ENCODE measurements around the gene HSCB. TPM values are rescaled to one million over a fixed set of nuclear protein-coding genes. Genes with fewer than 3 reads are reported as not detected.

HSCB gene
- total RNA-seq, 1 donor from 2014 or later = 13.4 TPM

DNA sequence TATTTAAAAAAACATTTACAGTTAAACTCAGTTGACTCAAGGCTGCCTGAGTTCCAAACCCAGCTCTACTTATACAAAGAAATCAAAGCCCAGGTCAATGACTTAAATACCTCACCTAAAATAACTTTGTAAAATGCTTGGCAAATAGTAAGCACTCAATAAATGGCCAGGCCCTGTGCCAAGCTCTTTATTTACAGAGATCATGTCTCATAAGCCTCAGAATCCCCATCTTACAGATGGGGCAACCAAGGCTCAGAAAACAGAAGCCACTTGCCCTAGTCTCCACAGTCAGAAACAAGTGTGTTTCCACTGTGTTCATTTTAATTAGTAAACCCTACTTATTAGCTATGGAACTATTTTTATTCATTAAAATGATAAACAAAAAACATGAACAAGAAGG, 31.7 kb upstream of the HSCB start:
- DNase-seq (ENCODE audit: extremely low spot score, unreplicated experiment) = no peak
- H3K4me1 Mint-ChIP-seq (ENCODE audit: unreplicated experiment) = peaks cover 46% of the 10 kb centered on the region
- no peaks in the 10 kb centered on the region for H3K27me3 Mint-ChIP-seq (ENCODE audit: unreplicated experiment)
- no peak for TF ChIP-seq CTCF (IDR thresholded peaks at IDR 0.05)
- H3K9me3 Mint-ChIP-seq (ENCODE audit: unreplicated experiment) = no peaks in the 10 kb centered on the region
- no peaks in the 10 kb centered on the region for H3K36me3 Mint-ChIP-seq (ENCODE audit: unreplicated experiment)
- H3K27ac Mint-ChIP-seq (ENCODE audit: unreplicated experiment) = peak overlapping the region; percentile 95
- H3K4me3 Mint-ChIP-seq (ENCODE audit: unreplicated experiment) = no peak overlapping the region

DNA sequence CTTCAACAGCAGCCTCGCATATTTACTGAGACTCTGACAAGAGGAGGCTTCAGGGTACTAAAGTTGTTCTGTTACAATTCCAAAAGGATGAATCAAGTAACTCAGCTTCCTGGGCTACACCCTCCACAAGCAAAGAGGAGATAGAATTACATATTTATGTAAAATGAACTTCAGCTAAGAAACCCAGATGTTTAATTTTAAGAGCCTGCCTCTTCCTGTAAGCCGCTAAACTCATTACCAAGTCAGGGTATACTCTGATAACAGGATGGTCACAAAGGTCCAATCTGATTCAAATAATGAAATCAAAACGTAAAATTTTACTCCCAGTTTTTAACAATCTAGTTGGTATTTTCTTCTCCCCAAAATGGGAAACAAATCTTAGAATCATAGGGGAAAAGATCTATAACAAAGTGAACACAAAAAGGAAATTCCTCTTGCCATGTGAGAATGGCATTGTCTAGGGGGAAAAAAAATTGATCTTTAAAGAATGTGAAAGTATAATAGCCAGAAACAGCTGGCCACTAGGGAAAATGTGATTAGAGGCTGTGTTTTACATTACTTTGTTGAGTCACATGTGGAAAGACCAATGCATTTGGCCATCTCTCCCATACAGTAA, 31.2 kb upstream of the HSCB start:
- peak overlapping the region; percentile 55 for H3K4me3 Mint-ChIP-seq (ENCODE audit: unreplicated experiment)
- H3K9me3 Mint-ChIP-seq (ENCODE audit: unreplicated experiment) = no peaks in the 10 kb centered on the region
- no peaks in the 10 kb centered on the region for H3K27me3 Mint-ChIP-seq (ENCODE audit: unreplicated experiment)
- H3K4me1 Mint-ChIP-seq (ENCODE audit: unreplicated experiment) = peaks cover 51% of the 10 kb centered on the region
- H3K36me3 Mint-ChIP-seq (ENCODE audit: unreplicated experiment) = no peaks in the 10 kb centered on the region
- peak overlapping the region; percentile 95 for H3K27ac Mint-ChIP-seq (ENCODE audit: unreplicated experiment)
- no peak for TF ChIP-seq CTCF (IDR thresholded peaks at IDR 0.05)
- no peak for DNase-seq (ENCODE audit: extremely low spot score, unreplicated experiment)

DNA sequence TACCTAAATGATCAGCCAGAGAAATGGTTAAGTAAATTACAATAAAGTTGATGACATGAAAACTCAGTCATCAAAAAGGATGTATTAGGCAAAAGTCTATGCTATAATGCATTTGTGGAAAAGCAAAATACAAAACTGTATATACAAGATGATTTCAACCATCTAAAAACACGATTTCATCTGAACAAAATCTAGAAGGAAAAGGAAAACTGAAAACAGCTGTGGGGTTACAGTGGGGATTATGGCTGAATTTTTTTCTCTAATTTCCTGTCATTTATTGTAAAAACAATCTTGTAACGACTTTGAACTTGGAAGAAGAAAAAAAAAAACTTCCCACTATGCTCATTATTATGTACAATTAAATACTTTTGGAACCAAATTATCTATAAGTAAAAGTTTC, 30.5 kb upstream of the HSCB start:
- peak overlapping the region; percentile 43 for H3K4me3 Mint-ChIP-seq (ENCODE audit: unreplicated experiment)
- DNase-seq (ENCODE audit: extremely low spot score, unreplicated experiment) = no peak
- no peaks in the 10 kb centered on the region for H3K36me3 Mint-ChIP-seq (ENCODE audit: unreplicated experiment)
- H3K9me3 Mint-ChIP-seq (ENCODE audit: unreplicated experiment) = no peaks in the 10 kb centered on the region
- no peak for TF ChIP-seq CTCF (IDR thresholded peaks at IDR 0.05)
- H3K27ac Mint-ChIP-seq (ENCODE audit: unreplicated experiment) = peak overlapping the region; percentile 95
- peaks cover 57% of the 10 kb centered on the region for H3K4me1 Mint-ChIP-seq (ENCODE audit: unreplicated experiment)
- no peaks in the 10 kb centered on the region for H3K27me3 Mint-ChIP-seq (ENCODE audit: unreplicated experiment)

- peak overlapping the region; percentile 43 for H3K4me3 Mint-ChIP-seq (ENCODE audit: unreplicated experiment)
- peak; percentile 33 for TF ChIP-seq CTCF (IDR thresholded peaks at IDR 0.05)
- peak overlapping the region; percentile 95 for H3K27ac Mint-ChIP-seq (ENCODE audit: unreplicated experiment)
- H3K27me3 Mint-ChIP-seq (ENCODE audit: unreplicated experiment) = no peaks in the 10 kb centered on the region
- no peak for DNase-seq (ENCODE audit: extremely low spot score, unreplicated experiment)
- H3K9me3 Mint-ChIP-seq (ENCODE audit: unreplicated experiment) = no peaks in the 10 kb centered on the region
- peaks cover 62% of the 10 kb centered on the region for H3K4me1 Mint-ChIP-seq (ENCODE audit: unreplicated experiment)
- H3K36me3 Mint-ChIP-seq (ENCODE audit: unreplicated experiment) = no peaks in the 10 kb centered on the region
These were observed 29.7 kb upstream of the HSCB start for GRCh38 chr22:28711820-28712777.

GRCh38 chr22:28714043-28714628, 27.7 kb upstream of the HSCB start:
- H3K36me3 Mint-ChIP-seq (ENCODE audit: unreplicated experiment) = no peaks in the 10 kb centered on the region

More at GRCh38 chr22:28714043-28714628, 27.7 kb upstream of the HSCB start:
- H3K4me3 Mint-ChIP-seq (ENCODE audit: unreplicated experiment) = no peak overlapping the region
- no peaks in the 10 kb centered on the region for H3K27me3 Mint-ChIP-seq (ENCODE audit: unreplicated experiment)
- peak overlapping the region; percentile 41 for H3K27ac Mint-ChIP-seq (ENCODE audit: unreplicated experiment)
- TF ChIP-seq CTCF (IDR thresholded peaks at IDR 0.05) = no peak
- H3K4me1 Mint-ChIP-seq (ENCODE audit: unreplicated experiment) = peaks cover 59% of the 10 kb centered on the region
- DNase-seq (ENCODE audit: extremely low spot score, unreplicated experiment) = no peak
- no peaks in the 10 kb centered on the region for H3K9me3 Mint-ChIP-seq (ENCODE audit: unreplicated experiment)

All from osteocyte (in vitro differentiated cells).